PFSK-1 (cell line): ENCODE results near the gene OR52K2.

Source experiments
- FOXP2 ChIP-seq: optimal IDR thresholded peaks from 2 replicates; pipeline ENCODE3; 2011; ENCODE audit warnings: borderline replicate concordance, control low read depth, inconsistent platforms; ENCODE audit not compliant: insufficient read depth; ENCODE audit errors: extremely low read length, extremely low read depth
- POLR2AphosphoS5 ChIP-seq: IDR thresholded peaks from 2 replicates; pipeline ENCODE4 v1.6.1; 2012; ENCODE audit warnings: low read depth, mild to moderate bottlenecking, control low read depth, low read length, moderate library complexity
- REST ChIP-seq, 2 experiments: IDR thresholded peaks; 2 replicates each; pipeline versions ENCODE4 v1.6.1 to v1.8.0; 2011 to 2012; ENCODE audit warnings: low read depth in 2 of 2, low read length in 2 of 2, control low read depth in 1 of 2, inconsistent platforms in 1 of 2, mild to moderate bottlenecking in 1 of 2, moderate library complexity in 1 of 2; ENCODE audit not compliant: insufficient read depth in 1 of 2
- SIN3A ChIP-seq: IDR thresholded peaks from 2 replicates; pipeline ENCODE4 v1.6.1; 2012; ENCODE audit warnings: mild to moderate bottlenecking, low read length, moderate library complexity, borderline replicate concordance; ENCODE audit not compliant: insufficient read depth
- TAF1 ChIP-seq: IDR thresholded peaks from 2 replicates; pipeline ENCODE4 v1.6.1; 2012; ENCODE audit warnings: low read length, control low read depth, borderline replicate concordance; ENCODE audit not compliant: insufficient read depth

GRCh38 chr11:4418403-4418802, 30.7 kb upstream of the OR52K2 start:
- TF ChIP-seq POLR2AphosphoS5 = no peak
- no peak for TF ChIP-seq TAF1
- TF ChIP-seq REST (IDR thresholded peaks at IDR 0.05; ENCODE audit: insufficient read depth in 1 of 2, low read depth in 2 of 2, low read length in 2 of 2) = no peak
- no peak for TF ChIP-seq SIN3A
- no peak for TF ChIP-seq FOXP2
